MG63 (cell line): Measurements from ENCODE around the gene RNF41. TPM values are rescaled to one million over a fixed set of nuclear protein-coding genes. Genes with fewer than 3 reads are reported as not detected.
"Not testable (repeated sequence)": the region's sequence is repeated elsewhere in the genome, so short reads cannot be mapped to it uniquely, and the experiment has no call there.

Experiments
- DNase-seq: peaks from one replicate; pipeline ENCODE4 v3.0.0-alpha.2; 2020
- H3K27me3 ChIP-seq: fragments of 250-450 bp; sonication (Bioruptor Pico); 2 replicates; pipeline ENCODE4 v1.5.1; 2020; ENCODE audit warnings: mild to moderate bottlenecking, moderate library complexity
- H3K36me3 ChIP-seq: fragments of 250-450 bp; sonication (Bioruptor Pico); 2 replicates; pipeline ENCODE4 v1.5.1; 2020; ENCODE audit warnings: mild to moderate bottlenecking, moderate library complexity
- H3K4me3 ChIP-seq: fragments of 250-450 bp; sonication (Bioruptor Pico); 2 replicates; pipeline ENCODE4 v1.5.1; 2020; ENCODE audit warnings: mild to moderate bottlenecking, moderate library complexity
- H3K9me3 ChIP-seq: fragments of 250-450 bp; sonication (Bioruptor Pico); 2 replicates; pipeline ENCODE4 v1.5.1; 2020; ENCODE audit warnings: mild to moderate bottlenecking, moderate library complexity
- total RNA-seq: library from RNA; depleted of rRNA; stranded (reverse); fragments of >200 nt; shearing (Covaris generic); gene quantifications from 2 replicates; pipeline ENCODE4 v1.2.3, GENCODE V29; 2014; ENCODE audit warnings: low replicate concordance

Gene RNF41
- total RNA-seq, 1 experiment from 2014 or later, result 107 TPM

DNA sequence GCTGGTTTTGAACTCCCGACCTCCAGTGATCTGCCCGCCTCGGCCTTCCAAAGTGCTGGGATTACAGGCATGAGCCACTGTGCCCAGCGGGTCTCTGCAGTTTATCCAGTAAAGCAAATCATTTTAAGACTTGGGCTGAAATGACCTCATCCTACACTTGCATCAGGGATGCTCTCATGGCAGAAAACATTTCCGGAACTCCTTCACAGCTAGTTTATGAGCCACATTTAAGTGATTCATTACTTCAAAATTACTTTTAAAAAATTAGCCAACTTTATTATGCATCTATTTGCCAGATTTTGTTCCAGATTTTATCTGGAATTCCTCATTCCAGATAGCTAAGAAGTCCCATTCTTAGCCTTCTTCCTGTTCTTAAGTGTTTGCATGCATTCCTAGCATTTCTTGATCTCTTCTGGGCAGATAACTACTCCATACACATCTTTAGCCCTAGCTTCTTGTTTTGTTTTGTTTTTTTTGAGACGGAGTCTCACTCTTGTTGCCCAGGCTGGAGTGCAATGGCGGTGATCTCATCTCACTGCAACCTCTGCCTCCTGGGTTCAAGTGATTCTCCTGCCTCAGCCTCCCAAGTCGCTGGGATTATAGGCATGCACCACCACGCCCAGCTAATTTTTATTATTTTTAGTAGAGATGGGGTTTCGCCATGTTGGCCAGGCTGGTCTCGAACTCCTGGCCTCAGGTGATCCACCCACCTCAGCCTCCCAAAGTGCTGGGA lies 24.7 kb downstream of the RNF41 start:
- not testable (repeated sequence) for H3K9me3 ChIP-seq, H3K4me3 ChIP-seq, H3K36me3 ChIP-seq, H3K27me3 ChIP-seq
- peak; percentile 84 for DNase-seq

DNA sequence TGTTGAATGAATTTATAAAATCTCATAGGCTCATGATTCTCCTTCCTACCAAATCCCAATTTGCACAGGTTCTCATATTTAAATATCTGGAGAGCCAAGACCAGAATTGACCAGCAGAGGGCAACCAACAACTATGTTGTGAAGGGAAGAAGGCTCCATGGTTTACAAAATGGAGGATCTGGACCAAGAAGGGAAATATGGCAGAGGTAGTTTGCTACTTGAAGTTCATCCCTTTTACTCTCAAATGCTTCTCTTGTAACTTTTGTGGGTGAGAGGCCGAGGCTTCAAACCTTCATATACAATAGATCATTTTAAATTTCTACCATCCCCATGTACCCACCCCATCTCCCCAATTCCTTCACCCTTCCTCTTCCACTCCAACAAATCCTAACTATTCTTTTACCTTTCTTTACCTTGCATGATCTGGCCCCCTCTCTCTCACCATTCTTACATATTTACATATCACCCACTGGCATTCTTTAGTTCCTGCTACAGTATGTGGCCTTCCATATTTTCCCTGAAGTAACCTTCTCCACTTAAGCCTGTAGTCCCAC lies 28.6 kb downstream of the RNF41 start:
- no peak overlapping the region for H3K4me3 ChIP-seq
- no peaks in the 10 kb centered on the region for H3K36me3 ChIP-seq
- H3K9me3 ChIP-seq, result no peaks in the 10 kb centered on the region
- DNase-seq, result peak; percentile 52
- H3K27me3 ChIP-seq, result no peaks in the 10 kb centered on the region

DNA sequence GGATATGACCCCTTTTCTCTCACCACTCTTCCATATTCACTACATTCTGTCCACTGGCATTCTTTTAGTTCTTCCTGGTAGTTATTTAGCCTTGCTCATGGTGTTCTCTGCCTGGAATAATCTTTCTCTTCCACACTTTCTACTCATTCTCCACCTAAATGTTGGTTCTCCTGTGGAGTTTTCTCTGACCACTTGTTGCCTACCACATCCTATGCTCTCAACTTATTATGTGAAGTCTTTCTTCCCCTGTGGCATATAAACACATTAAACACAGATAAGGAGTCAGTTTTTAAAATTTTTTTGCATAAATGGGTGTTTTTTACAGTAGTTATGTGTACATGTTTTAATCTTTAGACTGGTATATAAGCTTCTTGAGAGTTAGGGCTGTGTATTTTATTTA lies 29.1 kb downstream of the RNF41 start:
- Histone ChIP-seq H3K36me3 (no peaks in the 10 kb centered on the region), H3K27me3 (no peaks in the 10 kb centered on the region), H3K4me3 (no peak overlapping the region), H3K9me3 (no peaks in the 10 kb centered on the region)
- no peak for DNase-seq

DNA sequence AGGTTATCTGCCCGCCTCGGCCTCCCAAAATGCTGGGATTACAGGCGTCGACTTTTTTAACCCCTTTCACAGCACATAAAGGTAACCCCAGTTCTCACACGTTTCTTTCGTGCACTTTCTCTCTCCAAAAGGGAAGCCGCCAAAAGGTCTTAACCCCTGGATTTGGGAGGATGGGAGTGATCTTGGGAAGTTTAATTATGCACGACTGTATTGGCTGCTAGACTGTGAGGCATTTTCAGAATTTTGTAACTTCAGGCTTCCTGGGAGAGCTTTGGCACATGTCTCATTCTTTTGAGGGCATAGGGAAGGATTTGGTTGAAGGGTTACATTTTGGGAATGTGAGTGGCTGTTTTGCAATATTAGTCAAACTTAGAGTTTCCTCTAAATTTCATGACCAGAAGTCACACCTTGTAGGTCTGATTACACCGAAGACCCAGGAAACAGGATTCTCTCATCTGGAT lies 31.0 kb downstream of the RNF41 start:
- DNase-seq, result no peak
- peak overlapping the region; percentile 81 for H3K4me3 ChIP-seq

DNA sequence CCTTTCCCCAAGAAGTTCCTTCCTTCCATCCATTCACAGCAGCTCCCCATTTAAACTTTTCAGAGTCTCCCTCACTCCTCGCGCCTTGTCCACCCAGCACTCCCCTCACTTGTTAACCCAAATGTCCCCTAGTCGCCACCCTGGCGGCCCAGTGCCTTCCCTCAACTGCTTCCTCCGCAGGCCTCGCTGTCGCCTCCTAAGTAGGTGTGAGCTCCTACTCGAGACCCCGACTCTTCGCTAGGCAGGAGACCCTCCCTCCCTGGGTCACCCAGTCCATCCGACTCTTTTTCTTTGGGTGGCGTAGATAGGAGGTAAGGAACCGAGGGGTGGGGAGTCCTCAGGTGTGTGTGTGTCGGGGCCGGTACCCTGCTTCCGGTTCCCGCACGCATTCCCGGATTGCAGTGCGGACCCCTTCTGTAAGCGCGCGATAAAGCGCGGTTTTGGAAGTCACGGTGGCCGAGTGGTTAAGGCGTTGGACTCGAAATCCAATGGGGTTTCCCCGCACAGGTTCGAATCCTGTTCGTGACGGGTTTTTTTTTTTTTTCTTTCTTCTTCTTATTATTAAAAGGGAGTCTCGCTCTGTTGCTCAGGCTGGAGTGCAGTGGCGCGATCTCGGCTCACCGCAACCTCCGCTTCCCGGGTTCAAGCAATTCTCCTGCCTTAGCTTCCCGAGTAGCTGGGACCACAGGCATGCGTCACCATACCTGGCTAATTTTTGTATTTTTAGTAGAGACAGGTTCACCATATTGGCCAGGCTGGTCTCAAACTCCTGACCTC lies 31.6 kb downstream of the RNF41 start:
- no peaks in the 10 kb centered on the region for H3K9me3 ChIP-seq
- H3K4me3 ChIP-seq, result peak overlapping the region; percentile 81
- peaks cover 20% of the 10 kb centered on the region for H3K36me3 ChIP-seq
- DNase-seq, result peak; percentile 74
- no peaks in the 10 kb centered on the region for H3K27me3 ChIP-seq

More for the DNA sequence above, 31.0 kb downstream of the RNF41 start:
- Histone ChIP-seq H3K36me3 (peaks cover 17% of the 10 kb centered on the region), H3K27me3 (no peaks in the 10 kb centered on the region), H3K9me3 (no peaks in the 10 kb centered on the region)

DNA sequence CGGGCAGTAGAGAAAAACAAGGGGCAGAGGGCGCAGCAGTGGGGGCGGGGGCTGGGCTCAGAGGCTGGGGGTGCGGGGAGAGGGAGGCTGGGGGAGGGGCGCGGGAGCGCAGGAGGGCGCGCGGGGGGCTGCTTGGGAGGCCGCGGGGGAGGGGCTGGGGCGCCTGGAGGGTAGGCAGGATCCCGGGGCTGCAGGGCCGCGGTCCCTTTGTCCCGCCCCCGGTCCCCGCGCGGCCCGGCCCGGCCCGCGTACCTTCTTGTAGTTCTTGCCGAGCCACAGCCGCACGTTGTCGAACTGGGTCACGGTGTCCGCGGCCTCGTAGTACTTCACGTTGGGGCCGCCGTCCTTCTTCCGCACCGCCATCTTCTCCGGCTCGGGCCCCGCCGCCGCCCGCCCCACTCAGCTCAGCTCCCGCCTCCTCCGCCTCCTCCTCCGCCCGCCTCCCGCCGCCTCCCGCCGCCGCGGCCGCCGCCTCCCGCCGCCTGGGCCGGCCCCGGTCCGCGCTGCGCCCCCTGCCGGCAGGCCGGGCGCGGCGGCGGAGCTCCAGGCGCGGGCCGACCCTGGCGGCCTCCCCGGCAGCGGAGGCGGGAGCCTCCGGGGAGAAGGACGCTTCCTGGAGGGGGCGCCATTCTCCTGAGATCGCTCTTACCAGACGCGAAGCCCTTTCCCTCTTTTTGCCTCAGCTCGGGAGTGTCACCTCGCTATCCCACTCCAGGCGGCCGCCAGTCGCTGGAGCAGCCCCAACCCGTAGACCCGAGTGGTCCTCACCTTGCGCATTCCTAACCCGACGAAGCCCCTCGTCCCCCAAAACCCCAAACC lies 32.4 kb downstream of the RNF41 start, which contains the start of gene SMARCC2:
TSS of gene SMARCC2 (minus strand) at position 385 of the 819 bp plus-strand sequence. CDS start at position 363, 22 bp downstream.
- Histone ChIP-seq H3K36me3 (peaks cover 28% of the 10 kb centered on the region), H3K27me3 (no peaks in the 10 kb centered on the region), H3K9me3 (no peaks in the 10 kb centered on the region), H3K4me3 (peak within 1 kb of the TSS; percentile 81)
- peak; percentile 84 for DNase-seq

DNA sequence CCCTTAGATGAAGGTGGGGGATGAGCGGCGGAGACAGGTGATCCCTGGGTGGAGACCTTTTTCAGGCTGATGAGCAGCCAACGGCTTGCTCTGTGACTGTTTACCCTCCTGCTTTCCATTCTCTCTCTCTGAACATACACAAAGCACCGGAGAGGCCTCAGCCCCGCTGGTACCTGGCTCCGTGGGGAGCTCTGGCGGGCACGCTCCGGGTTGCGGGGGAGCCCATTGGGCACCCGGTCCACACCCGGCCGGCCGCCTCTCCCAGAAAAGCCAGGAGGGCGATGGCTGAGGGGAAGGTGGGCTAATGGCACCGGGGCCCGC lies 33.0 kb downstream of the RNF41 start:
- no peak for DNase-seq
- peaks cover 34% of the 10 kb centered on the region for H3K36me3 ChIP-seq

DNA sequence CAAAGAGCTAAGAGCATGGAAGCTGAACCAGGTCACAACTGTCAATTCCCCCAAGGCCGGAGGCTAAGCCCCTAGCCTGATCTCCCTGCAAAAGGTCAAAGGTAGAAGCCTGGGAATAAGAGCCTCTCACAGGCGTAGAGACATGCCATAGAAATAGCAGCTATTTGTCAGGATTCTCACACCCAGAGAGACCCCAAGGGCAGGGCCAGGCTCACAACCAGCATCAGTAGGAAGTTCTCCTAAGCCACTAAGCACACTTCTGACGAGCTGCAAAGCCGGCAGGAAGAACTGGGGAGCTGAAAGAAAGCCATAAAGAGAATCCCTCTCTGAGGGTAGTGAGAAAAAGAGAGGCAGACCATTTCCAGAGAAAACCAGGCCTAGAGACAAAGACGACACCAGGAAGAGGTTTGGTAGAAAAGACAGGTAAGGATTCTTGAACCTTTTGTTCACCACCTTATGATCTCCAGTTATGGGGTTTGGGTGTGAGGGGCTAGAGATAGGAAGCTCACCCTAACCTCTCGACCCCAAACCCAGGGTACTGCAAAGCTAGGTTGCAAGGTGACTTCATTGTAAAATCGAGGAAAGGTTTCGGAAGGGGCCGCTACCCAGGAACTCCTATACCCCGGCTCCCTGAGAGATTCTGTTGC lies 33.5 kb downstream of the RNF41 start:
- Histone ChIP-seq H3K9me3 (no peaks in the 10 kb centered on the region), H3K27me3 (no peaks in the 10 kb centered on the region), H3K36me3 (peaks cover 39% of the 10 kb centered on the region), H3K4me3 (peak overlapping the region; percentile 81)
- DNase-seq, result no peak

More for the DNA sequence above, 33.0 kb downstream of the RNF41 start:
- no peaks in the 10 kb centered on the region for H3K27me3 ChIP-seq
- H3K9me3 ChIP-seq, result no peaks in the 10 kb centered on the region
- peak overlapping the region; percentile 81 for H3K4me3 ChIP-seq

DNA sequence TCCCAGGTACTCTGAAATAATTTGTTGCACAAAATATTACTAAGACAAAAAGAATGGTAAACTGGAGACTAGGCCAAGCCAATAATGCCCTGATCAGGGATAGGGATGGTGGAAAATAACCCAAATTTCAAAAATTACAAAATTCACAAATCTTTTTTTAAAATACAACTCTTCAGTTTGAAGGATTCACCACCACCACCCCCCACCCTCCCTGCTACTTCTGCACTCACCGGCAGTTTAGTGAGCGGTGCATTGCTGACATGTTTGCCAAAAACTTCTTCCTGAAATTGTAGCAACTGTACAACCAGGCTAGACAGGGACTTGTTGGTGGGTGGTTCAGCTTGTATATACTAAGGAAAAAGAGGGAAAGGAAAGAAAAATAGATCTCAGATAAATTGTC lies 34.8 kb downstream of the RNF41 start:
- Histone ChIP-seq H3K4me3 (no peak overlapping the region), H3K27me3 (no peaks in the 10 kb centered on the region), H3K36me3 (peaks cover 47% of the 10 kb centered on the region), H3K9me3 (no peaks in the 10 kb centered on the region)
- DNase-seq, result no peak

DNA sequence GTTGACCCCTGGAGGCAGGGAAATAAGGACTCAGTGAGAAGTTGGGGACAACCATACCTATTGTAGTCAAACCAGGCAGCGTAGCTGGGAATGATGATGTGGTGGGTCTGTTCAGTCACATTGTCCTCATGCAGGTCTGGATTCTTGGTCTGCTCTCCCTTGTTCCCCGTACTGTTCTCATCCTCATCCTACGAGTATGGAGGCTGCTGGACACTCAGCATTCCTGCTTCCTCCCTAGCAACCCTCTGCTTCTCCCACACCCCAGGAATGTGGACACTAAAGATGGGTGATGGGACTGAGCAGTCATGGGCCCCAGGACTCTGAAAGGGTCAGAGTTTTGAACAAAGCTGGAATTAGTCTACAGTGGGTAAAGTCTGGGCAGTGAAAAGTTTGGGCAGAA lies 43.4 kb downstream of the RNF41 start:
- Histone ChIP-seq H3K36me3 (peaks cover 77% of the 10 kb centered on the region), H3K27me3 (no peaks in the 10 kb centered on the region), H3K9me3 (no peaks in the 10 kb centered on the region), H3K4me3 (no peak overlapping the region)
- DNase-seq, result no peak

DNA sequence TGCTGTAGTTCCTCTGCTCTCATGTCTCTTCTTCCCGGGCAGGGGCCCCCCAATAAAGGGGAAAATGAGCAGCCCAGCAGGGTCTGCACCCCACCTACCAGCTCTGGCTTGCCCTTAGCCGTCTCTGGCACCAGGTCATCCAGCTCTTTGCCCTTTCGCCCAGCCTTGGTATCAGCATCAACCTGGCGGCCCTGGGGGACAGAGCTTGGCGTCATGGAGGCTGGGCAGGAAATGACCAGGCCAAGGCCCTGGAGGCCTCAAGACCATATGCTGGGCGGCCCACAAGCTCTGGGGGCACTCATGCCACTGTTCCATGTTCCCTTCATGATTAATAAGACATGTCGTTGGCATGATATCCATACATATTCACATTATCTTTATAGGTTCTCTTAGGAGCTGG lies 48.9 kb downstream of the RNF41 start:
- no peak for DNase-seq
- H3K36me3 ChIP-seq, result peaks cover 79% of the 10 kb centered on the region
- no peaks in the 10 kb centered on the region for H3K27me3 ChIP-seq
- no peak overlapping the region for H3K4me3 ChIP-seq
- no peaks in the 10 kb centered on the region for H3K9me3 ChIP-seq

DNA sequence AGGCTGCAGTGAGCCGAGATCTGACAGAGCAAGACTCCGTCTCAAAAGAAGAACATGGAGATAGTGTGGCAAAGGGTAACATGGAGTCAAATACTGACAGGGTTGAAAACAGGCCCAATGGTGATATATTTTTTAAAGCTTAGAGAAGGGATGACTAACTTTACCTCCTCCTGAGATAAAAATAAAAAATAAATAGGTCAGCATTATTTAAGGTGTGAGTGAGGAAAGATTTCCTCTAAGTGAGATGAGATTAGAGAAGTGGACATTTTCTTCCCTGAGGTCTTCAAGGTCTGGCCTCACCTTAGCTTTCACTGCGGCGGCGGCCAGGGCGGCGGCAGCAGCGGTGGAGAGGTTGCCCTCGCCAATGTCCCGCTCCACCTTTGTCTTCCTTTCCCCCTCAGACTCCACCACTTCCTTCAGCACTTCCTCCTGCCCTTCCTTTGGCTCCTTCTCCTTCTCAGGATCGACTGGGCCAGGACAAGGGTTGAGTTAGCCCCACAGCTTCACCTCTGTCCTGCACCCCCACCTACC lies 52.4 kb downstream of the RNF41 start:
- Histone ChIP-seq H3K4me3 (no peak overlapping the region), H3K27me3 (no peaks in the 10 kb centered on the region), H3K36me3 (peaks cover 70% of the 10 kb centered on the region), H3K9me3 (no peaks in the 10 kb centered on the region)
- no peak for DNase-seq

DNA sequence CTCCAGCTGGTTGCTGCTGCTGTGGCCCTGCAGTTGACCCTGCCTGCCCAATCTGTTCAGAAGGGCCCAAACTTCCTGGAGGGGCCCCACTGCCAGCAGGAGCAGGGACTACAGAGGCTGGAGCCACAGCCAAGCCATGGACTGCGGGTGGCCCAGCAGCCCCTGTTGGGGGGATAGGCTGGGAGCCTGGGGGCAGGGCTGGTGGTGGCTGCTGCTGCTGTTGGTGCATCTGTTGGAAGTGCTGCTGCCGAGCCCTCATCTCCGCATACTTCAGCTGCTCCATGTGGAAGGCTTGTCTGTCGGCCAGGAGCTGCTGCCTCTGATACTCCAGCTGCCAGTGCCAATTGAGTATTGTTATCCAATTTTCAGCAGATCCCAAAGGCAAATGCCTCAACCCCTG lies 56.4 kb downstream of the RNF41 start:
- peaks cover 68% of the 10 kb centered on the region for H3K36me3 ChIP-seq
- no peak overlapping the region for H3K4me3 ChIP-seq
- no peak for DNase-seq
- no peaks in the 10 kb centered on the region for H3K27me3 ChIP-seq
- H3K9me3 ChIP-seq, result no peaks in the 10 kb centered on the region

DNA sequence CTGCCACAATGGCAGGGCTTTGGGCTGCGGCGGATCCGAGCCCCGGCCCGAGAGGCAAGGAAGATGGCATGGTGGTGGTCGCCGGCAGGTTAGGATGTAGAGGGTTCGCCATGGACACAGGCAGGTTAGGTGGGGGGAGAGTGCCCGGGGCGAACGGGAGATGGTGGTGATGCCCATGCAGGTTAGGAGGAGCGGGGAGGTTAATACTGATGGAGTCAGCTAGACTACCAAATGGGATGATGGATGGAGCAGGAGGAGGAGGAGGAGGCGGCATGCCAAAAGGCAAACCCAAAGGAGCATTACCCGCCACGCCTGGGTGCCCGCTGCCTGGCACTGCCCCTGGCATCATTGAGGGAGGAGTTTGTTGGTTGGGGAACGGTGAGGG lies 57.4 kb downstream of the RNF41 start:
- H3K36me3 ChIP-seq, result peaks cover 71% of the 10 kb centered on the region

DNA sequence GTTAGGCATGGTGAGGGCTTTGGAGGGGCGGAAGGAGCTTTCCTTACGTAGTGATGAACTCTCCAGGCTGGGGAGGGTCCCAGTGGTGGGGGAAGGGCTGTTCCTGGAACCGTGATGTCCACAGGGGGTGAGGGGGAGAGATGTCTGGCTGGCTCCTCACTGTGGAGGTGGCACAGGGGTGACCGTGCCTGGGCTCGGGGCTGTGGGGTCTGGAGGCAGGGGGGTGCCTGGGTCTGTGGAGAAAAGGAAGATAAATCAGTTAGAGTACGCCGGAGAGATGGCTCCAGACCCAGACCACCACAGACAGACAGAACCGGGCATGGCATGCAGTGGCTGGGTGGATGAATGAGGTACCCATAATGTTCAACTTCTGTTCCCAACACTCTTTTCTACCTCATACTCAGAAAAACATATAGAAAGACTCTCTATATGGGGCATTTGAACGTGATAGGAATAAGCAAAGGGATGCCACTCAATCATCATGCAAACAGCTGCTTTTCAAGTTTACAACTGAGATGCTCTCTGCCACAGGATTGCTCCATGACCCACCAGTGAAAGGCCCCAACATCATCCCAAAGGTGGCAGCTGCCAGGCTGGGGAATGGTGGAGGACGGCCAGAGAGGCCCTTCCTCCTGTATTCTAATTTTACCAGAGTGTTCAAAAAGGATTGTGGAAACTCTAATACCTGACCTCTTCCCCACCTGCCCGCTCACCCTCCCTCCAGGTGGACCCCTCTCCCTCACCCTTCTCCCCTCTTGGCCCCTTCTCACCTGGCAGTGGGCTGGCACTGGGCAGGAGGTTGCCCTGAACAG lies 58.0 kb downstream of the RNF41 start:
- peaks cover 71% of the 10 kb centered on the region for H3K36me3 ChIP-seq

More for the DNA sequence above, 57.4 kb downstream of the RNF41 start:
- Histone ChIP-seq H3K9me3 (no peaks in the 10 kb centered on the region), H3K27me3 (no peaks in the 10 kb centered on the region), H3K4me3 (no peak overlapping the region)
- no peak for DNase-seq

More for the DNA sequence above, 58.0 kb downstream of the RNF41 start:
- H3K27me3 ChIP-seq, result no peaks in the 10 kb centered on the region
- H3K9me3 ChIP-seq, result no peaks in the 10 kb centered on the region
- DNase-seq, result no peak
- H3K4me3 ChIP-seq, result no peak overlapping the region
